AG10803 (cell line): ENCODE measurements around the gene ANKRD12.

ENCODE experiments used
- DNase-seq: peaks from one replicate; pipeline ENCODE4 v3.0.0; 2010; ENCODE audit warnings: low read depth
- H3K4me3 ChIP-seq: 2 replicates; pipeline ENCODE4 v1.5.1; 2011; ENCODE audit warnings: mild to moderate bottlenecking, low read length, control low read depth
- TF ChIP-seq, protein P1 (sequence below): conservative IDR thresholded peaks from 2 replicates; pipeline ENCODE4 v1.5.1; 2011; ENCODE audit warnings: mild to moderate bottlenecking, low read length, control low read depth, inconsistent platforms

The ANKRD12 gene

DNA sequence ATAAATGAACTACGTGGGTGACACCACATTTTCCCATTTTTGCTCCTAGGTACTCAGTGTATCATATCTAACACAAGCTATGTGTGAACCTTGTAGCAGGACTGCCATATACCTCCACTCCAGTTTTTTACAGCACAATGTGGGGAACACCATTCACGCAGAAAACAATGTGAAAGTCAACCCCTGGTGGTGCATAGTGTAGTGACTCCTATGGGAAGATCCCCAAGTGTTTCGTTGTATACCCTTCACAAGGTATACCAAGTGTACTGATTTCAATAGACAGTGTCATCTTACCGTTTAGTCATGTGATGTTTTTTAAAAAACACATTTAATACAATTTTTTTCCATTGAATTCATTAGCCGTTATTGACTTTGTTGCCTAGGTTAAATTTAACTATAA, 68.1 kb downstream of the ANKRD12 start:
- TF ChIP-seq, protein P1, sequence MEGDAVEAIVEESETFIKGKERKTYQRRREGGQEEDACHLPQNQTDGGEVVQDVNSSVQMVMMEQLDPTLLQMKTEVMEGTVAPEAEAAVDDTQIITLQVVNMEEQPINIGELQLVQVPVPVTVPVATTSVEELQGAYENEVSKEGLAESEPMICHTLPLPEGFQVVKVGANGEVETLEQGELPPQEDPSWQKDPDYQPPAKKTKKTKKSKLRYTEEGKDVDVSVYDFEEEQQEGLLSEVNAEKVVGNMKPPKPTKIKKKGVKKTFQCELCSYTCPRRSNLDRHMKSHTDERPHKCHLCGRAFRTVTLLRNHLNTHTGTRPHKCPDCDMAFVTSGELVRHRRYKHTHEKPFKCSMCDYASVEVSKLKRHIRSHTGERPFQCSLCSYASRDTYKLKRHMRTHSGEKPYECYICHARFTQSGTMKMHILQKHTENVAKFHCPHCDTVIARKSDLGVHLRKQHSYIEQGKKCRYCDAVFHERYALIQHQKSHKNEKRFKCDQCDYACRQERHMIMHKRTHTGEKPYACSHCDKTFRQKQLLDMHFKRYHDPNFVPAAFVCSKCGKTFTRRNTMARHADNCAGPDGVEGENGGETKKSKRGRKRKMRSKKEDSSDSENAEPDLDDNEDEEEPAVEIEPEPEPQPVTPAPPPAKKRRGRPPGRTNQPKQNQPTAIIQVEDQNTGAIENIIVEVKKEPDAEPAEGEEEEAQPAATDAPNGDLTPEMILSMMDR, result no peak
- DNase-seq, result no peak
- no peak overlapping the region for H3K4me3 ChIP-seq

DNA sequence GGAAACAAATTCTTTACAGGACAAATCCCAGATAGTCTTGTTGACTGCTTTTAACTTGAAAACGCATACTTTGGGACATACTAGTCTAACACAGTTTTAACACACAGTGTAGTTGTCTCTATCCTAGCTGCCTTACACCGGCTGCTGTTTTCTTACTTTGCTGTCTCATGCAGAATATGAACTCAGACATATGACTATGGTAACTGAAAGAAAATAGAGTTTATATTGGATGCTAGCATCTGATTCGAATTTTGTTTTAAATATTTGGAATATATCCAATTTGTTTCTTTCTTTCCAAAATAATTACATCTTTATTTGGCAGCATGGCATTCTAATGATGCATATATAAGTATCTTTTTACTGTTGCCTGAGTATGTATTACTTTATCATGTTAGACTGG, 69.8 kb downstream of the ANKRD12 start:
- H3K4me3 ChIP-seq, result no peak overlapping the region
- TF ChIP-seq, protein P1, result no peak
- peak; percentile 3 for DNase-seq

DNA sequence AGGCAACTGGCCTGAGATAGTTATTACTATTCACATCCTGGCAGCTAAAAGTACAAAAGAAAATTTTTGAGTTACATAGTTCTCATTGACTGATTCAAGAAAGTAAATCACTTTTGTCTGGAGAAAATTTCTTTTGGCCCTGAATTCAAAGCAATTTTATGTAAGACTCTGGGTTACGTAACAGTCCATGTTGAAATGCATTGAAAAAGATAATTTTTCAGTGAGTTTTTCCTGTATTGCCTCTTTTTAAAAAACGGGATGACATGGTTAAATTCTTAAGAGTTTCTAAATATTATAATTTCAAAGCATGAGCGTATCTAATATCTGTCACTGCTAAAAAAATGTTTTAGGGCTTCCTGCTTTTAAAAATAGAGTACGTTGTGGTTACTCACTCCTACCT, 72.7 kb downstream of the ANKRD12 start:
- H3K4me3 ChIP-seq, result no peak overlapping the region
- TF ChIP-seq, protein P1, result no peak
- peak; percentile 74 for DNase-seq

DNA sequence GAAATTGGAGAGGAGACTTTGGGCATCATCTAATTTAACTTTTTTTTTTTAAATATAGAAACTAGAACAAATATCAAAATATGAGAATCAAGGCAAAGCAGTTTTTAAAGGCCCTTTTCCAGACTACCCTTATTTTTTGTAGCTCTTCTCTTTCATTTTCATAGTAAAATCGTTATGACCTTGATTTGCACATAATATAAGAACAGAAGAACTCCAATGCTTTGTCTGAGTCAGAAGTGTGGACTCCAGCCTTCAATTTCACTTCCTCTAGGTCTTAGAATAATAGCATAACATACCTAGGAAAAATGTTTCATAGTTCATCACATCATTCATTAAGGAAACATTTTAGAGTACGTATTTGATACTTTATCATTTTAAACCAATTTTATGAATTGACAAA, 74.4 kb downstream of the ANKRD12 start:
- no peak overlapping the region for H3K4me3 ChIP-seq
- TF ChIP-seq, protein P1, result no peak
- DNase-seq, result no peak

DNA sequence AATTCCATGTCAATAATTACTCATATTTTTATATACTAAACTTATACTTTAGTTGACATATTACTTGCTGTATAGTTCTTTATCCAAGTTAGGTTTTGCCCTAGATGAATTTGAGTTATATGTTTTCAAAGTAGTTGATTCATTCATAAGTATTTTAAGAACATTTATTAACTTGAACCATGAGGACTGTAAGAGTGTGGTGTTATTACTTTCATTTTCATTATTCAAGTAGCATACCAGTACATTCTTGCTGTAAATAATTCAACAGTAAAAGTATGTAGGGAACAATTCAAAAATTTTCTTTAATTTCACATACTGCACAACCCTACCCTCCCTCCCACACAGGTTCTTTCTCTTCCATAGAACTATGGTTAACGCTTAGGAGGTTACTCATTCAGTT, 75.4 kb downstream of the ANKRD12 start:
- TF ChIP-seq, protein P1, result no peak
- DNase-seq, result no peak
- H3K4me3 ChIP-seq, result no peak overlapping the region

DNA sequence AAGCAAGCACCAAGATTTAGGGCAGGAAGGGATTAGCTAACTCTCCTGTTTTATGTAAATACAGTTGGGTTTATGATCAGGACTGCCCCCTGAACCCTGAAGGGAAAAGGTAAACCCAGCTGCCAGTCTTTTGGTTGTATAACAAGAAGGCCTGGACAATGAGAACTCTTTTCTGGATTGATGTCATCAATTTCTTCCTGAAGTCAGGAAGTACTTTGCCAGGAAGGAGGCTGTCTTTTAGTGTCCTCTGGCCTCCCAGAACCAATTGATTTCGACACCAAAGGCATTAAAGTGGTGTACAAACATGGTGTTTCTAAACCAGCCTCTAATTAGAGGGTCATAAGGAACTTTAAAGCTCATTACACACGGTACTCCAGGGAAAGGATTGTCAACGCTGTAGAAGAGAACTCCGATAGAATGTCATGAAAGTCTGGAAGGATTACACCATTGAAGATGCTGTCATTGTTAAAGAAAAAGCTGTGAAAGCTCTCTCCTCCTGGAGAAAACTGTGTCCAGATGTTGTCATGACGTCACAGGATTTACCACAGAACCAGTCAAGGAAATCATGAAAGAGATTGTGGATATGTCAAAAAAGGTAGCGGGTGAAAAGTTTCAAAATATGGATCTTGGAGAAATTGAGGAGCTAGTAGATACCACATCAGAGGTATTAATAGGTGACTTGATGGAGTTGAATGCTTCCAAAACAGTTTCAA, 78.8 kb downstream of the ANKRD12 start:
- no peak overlapping the region for H3K4me3 ChIP-seq
- peak; percentile 30 for DNase-seq
- TF ChIP-seq, protein P1, result no peak

DNA sequence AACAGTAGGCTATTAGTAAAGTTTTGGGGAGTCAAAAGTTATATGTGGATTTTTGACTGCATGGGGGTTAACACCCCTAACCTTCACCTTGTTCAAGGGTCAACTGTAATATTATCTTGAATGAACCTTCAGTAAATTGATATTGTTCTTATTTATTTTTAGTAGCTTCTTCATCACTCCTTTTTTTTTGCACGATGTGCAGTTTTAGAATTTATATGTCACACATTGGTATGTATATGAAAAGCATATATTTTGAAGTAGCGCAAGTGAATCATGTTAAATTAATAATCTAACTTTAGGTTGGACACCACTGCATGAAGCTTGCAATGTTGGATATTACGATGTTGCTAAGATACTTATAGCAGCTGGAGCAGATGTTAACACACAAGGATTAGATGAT, 79.9 kb downstream of the ANKRD12 start:
- no peak overlapping the region for H3K4me3 ChIP-seq
- TF ChIP-seq, protein P1, result no peak
- no peak for DNase-seq
